GM19467 (cell line): ENCODE results near the gene KLRD1.
"Not testable (repeated sequence)": the region's sequence is repeated elsewhere in the genome, so short reads cannot be mapped to it uniquely, and the experiment has no call there.

Experiments used
- ATAC-seq: cut with Tn5 transposase; IDR thresholded peaks from one replicate; pipeline ENCODE4 v1.9.1; 2021; ENCODE audit warnings: mild to moderate bottlenecking, moderate library complexity; ENCODE audit not compliant: unreplicated experiment

Gene KLRD1

DNA sequence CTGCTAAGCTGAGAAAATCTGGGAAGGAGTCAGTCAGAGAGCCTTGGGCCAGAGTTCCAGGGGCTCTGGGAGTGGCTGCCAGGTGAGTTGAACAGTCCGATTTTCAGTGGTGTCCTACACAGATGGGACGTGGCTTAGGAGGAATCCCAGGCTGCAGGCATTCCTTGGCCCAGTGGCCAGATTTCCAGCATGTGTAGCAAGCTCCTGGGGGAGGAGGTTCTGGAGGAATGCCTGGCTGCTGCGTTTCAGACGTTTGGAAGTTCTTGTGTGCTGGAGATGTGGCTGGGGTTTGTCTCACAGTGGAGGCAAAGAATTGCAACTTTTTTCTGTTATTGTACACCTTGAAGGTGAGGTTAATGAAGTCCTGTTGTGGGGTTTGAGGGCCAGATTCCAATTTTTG lies 28.5 kb downstream of the KLRD1 start:
- not testable (repeated sequence) for ATAC-seq

DNA sequence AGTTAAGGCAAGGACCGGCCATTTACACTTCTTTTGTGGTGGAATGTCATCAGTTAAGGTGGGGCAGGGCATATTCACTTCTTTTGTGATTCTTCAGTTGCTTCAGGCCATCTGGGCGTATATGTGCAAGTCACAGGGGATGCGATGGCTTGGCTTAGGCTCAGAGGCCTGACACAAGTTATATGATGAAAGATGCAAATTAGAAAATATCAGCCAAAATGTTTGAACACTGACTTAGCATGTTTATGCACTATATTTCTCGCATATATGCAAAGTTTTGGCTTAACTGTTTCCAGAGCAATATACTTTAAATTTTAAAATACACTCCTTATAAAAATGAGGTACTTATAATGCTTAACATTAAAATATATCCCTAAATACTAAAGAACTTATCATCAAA lies 30.8 kb downstream of the KLRD1 start:
- not testable (repeated sequence) for ATAC-seq

DNA sequence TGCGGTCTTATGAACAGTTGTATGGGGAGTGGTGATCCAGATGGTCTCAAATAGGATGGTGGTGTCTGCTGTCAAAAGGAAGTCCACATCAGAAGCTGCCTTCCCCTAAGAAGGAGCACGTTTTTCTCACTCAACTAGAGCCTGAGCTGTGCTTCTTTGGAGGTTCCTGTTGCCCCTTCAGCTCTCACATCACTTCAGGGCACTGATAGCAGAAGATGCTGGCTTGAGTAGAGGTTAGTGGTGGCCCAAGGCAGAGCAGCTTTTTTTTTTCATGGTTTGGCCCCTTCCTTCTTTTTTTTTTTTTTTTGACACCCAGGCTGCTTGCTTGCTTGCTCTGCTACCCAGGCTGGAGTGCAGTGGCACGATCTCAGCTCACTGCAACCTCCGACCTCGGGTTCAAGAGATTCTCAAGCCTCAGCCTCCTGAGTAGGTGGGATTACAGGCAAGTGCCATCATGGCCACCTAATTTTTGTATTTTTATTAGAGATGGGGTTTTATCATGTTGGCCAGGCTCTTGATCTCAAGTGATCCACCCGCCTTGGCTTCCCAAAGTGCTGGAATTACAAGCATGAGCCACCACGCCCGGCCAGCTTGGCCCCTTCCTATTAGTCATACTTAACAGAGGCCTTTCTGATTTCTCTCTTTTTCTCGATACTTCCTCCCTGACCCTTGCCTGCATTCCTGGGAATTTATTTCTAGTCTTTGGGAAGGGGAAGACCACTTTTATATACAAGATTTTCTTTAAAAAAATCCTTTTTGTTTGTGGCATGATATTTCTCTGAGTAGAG lies 31.6 kb downstream of the KLRD1 start:
- ATAC-seq: no peak

DNA sequence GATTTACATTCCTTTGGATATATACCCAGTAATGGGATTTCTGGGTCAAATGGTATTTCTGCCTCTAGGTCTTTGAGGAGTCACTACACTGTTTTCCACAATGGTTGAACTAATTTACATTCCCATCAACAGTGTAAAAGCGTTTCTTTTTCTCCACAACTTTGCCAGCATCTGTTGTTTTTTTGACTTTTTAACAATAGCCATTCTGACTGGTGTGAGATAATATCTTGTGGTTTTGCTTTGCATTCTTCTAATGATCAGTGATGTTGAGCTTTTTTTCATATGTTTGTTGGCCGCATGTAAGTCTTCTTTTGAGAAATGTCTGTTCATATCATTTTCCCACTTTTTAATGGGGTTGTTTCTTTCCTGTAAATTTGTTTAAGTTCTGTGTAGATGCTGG lies 33.3 kb downstream of the KLRD1 start:
- ATAC-seq: not testable (repeated sequence)

DNA sequence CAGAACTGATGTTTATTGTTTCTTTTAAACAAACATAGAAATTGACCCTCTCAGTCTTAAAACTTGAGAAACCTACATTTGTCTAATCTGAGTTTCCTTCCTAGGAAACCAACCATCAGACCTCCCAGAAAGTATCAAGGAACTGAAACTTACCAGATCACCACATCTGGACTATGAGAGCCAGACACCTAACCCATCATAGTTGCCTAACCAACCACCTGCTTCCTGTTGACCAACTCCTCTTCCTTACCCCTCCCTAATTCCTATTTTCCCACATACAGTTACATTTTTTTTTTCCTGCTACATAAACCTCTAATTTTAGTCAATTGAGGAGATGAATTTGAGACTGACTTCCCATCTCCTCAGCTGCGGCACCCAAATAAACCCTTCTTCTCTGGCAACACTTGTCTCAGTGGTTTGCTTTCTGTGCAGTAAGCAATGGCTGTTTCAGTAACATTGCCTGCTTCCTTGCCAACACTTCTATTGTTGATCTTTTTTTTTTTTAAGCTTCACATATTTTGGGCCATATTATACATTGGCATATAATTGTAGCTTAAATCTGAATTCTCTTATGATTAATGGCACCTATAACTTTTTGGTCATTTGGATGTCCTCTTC lies 34.3 kb downstream of the KLRD1 start:
- no peak for ATAC-seq

DNA sequence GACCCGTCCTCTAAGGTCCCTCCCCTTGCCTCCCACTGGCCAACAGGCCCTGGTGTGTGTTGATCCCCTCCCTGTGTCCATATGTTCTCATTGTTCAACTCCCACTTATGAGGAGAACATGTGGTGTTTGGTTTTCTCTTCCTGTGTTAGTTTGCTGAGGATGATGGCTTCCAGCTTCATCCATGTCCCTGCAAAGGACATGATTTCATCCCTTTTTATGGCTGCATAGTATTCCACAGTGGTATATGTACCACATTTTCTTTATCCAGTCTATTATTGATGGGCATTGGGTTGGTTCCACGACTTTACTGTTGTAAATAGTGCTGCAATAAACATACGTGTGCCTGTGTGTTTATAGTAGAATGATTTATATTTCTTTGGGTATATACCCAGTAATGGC lies 43.8 kb downstream of the KLRD1 start:
- ATAC-seq: not testable (repeated sequence)

DNA sequence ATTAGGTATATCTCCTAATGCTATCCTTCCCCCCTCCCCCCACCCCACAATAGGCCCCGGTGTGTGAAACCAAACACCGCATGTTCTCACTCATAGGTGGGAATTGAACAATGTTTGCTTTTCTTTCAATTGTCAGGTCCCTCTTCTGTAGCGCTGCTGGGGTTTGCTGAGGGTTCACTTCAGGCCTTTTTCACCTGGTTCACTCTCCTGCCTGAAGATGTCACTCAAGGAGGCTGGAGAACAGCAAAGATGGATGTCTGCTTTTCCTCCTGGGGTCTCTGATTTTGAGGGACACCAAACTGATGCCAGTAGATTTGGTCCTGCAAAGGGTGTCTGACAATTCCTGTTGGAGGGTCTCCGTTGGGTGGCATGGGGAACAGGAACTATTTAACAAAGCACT lies 46.4 kb downstream of the KLRD1 start:
- no peak for ATAC-seq

DNA sequence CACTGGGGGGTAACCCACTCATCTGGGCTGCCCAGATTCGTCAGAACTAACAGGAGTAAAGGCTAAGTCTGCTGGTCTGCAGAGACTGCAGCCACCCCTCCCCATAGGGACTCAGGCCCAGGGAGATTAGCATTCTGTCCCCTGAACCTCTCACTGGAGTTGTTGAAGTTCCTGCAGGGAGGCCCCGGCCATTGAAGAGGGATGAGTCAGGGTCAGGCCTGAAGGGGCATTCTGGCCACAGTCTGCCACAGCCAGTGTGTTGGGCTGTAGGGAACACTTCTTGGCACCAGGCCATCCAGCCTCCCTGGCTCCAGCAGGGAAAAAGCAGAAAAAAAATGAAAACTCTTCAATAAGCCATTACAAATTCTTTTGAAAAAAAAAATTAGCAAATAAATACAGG lies 46.8 kb downstream of the KLRD1 start:
- ATAC-seq: no peak

DNA sequence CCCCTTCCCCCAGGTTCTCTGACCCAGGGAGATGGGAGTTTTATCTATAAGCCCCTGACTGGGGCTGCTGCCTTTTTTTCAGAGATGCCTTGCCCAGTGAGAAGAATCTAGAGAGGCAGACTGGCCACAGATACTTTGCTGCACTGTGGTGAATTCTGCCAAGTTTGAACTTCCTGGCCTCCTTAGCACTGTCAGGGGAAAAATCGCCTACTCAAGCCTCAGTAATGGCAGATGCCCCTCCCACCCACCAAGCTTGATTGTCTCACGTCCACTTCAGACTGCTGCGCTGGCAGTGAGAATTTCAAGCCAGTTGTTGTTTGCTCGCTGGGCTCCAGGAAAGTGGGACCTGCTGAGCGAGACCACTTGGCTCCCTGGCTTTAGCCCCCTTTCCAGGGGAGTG lies 50.5 kb downstream of the KLRD1 start:
- no peak for ATAC-seq

DNA sequence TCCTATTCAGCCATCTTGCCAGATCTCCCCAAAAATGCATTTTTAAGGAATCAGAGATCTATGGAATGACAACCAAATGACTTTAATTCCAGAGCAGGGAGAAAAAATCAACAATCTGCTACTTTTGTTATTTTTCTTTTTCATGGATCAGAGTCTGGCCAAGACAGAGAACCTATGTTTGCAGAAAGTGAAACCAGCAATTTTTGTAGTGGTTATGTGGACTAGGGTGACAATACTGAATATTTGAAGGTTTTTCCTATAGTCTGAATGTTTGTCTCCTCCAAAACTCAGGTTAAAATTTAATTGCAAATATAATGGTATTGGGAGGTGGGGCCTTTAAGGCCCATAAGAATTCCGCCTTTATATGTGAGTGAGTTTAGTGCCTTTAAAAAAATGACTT lies 51.3 kb downstream of the KLRD1 start:
- no peak for ATAC-seq

DNA sequence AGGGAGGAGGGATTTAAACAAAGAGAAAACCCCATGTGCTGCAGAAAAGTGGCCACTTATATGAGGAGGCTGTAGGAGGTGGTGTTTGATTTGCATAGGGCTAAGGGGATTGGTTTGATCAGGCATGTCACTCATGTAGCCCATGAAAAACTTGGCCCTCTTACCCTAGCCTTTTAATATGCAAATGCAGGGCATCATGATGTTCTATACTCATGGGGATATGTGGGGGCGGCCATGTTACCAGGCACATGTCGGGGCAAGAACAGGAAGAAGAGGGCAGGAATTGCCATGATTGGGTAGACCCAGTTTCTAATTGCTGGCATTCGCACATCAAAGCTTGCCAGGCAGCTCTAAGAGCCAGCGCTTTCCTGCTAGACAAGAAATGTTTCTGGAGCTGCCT lies 53.4 kb downstream of the KLRD1 start:
- no peak for ATAC-seq

DNA sequence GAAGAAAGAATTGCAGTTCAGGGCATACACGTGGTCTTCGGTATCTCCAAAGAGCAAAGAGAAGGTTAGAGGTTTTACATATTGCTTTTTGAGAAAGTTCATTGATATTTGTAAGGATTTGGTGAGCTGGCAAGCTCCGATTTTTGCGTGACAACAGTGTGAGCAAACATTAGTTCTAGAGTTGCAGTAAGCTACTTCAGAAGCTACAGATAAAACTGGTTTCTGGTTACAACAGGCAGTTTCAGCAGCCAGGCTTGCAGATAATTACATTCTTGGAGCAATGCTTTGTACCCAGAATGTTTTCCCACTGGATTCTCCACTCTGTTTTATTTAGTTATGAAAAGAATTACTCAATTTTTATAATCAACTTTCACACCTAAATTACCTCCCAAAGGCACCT lies 54.0 kb downstream of the KLRD1 start:
- ATAC-seq: no peak

DNA sequence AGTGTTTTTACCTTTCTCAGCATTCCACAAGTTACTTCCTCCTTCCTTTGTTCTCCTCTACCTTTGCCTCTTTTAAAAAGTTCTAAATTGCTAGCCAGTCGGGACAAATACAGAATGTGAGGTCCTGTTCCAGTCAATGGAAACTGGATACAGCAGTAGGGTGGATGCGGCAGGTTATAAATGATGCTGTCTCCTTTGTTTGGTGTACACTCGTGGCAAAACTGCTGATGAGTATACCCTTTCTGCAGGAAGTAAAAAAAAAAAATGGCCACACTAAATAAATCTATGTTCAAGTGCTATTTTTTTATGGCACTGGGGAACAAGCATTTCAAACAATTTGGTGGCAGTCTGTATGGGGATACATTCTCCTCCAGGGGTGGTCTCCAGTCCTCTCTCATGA lies 54.7 kb downstream of the KLRD1 start:
- no peak for ATAC-seq

DNA sequence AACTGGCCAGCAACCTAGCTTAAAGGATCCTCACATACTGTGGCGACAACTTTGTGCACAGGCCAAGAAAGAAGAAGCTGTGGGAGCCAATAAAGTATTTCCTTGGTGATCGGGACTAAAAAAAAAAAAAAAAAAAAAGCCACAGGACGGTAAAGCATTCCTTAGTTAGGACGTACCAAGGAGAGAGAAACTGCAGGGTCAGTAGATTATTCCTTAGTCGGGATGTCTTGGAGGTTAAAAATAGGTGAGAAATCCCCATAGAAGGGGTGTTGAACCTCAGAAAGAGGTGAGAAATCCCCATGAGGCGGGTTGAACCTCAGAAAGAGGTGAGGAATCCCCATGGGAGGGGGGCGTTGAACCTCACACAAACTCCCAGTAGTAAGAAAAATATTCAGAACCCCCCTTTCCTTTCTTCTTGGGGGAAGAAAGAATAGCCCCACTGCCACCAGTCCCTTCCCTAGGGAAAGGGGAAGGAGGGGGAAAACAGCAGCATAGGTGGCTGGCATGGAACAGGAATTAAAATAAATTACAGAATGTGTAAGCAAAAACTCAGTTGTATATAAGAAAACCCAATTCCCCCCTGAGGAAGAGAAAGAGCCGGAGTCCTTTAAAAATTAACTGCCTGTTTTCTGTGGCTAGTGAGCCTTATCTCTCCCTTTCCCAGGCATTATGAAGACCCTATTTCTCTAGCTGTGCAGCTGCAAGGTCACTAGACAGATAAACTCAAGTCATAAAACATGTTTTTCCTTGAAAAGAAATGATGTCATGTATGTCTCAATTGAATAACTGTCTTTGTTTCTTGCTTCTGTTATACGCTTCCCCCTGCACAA lies 55.4 kb downstream of the KLRD1 start:
- ATAC-seq: no peak

DNA sequence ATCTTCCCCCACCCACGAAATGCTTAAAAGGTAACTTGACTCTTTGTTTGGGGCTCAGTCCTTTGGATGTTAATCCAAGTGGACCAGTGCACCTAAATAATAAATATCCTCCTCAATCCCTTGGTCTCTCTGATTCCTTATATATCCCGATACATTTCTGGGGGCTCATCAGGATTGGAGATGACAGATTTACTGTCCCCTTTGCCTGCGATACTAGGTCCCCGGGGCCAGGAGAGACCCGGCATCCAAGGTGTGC lies 55.9 kb downstream of the KLRD1 start:
- ATAC-seq: no peak

DNA sequence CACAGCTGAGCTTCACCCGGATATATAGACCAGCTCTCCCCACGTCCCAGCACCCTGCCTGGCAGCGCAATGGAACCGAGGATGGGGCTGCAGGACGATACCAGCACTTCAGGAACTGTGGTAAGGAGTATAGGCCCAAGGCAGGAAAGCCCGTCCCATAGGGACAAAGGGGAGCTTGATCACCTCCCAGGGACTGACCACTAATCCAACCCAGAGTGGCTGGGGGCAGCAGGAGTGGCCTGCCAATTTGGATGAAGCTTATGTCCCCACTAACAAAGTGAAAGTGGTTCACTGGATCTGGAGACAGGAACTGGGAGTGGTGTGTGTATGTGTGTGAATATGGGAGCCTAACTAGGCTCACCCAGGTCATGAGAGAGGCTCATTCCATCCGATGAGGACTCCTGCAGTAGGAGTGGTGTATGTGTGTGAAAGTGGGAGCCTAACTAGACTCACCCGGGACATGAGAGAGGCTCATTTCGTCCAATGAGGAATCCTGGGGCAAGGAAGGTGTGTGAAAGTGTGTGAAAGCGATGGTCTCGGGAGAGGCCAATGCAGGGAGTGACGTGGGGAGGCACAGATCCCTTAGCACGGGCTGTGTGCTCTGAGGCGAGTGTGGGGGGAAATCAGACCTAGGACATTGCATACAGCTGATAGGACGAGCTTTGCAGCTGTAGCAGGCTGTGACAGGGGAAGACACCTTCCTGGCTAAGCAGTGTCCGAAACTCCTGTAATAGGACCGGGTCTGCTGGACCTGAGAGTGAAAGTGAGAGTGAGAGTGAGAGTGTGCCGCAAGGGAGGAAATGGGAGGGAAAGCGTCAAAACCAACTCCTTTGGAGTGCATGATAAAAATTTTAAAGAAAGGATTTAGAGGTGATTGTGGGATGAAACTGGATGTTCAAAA lies 56.5 kb downstream of the KLRD1 start:
- peak; percentile 84 for ATAC-seq

DNA sequence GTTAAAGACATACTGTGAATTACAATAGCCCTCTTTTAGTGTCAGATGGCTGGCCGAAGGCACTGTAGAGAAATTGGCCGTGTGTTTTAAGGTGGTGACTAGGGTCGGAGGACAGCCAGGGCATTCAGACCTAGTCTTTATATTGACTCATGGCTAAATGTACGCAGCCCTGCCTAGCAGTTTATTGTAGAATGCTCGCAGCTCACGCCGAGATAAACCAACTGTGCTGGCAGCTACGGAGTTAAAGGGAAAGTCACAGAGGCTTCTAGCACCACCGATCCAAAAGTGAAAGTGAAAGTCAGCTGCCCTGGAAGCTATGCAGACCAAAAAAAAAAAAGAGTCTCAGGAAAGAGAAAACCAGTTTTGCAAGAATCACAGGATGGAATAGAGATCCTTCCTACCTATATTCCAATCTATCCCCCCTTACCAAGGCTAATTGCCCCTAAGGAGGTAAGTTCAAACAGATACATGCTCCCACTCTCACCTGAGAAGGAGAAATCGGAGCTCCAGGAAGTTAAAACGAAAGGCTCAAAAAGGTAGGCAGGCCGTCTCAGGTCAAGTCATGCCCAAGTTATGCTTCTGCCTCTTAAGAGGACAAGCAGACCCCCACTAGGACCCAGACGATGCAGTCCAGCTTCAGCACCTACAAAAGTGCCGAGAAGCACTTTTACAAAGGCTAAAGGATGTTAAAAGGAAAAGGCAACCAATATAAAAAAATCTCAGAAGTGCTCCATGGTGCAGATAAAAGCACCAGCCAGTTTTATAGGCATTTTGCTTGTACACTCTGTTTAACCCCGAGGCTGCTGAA lies 57.3 kb downstream of the KLRD1 start:
- peak; percentile 25 for ATAC-seq

DNA sequence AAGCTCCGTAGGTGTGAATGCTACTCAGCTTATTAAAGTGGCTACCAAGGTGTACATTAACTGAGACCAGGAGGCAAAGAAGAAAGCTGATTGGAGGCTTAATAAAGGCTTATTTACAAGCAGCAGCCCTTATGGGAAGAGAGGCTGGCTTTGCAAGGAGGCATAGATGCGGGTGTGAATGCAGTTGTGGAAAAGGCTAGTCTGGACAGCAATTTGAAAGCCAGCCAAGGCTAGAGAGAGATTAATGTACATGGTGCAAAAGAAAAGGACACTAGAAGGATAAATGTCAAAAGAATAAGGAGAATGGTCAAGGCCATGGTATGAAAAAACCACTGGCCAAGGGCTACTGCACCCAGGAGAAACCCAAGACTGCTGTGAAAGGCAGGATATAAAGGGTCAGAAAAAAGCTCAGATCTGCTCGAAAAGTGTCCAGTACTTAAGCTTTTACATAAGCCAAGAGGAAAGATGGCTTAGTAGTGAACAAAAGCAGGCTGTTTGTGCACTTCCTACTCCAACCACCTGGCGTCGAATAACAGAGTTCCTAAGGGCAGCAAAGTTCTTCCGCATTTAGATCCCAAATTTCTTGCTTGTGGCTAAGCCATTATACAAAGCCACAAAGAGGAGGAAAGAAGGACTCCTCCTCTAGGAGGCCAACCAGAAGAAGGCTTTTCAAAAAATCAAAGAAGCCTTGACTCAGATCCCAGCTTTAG lies 58.2 kb downstream of the KLRD1 start:
- ATAC-seq: no peak

DNA sequence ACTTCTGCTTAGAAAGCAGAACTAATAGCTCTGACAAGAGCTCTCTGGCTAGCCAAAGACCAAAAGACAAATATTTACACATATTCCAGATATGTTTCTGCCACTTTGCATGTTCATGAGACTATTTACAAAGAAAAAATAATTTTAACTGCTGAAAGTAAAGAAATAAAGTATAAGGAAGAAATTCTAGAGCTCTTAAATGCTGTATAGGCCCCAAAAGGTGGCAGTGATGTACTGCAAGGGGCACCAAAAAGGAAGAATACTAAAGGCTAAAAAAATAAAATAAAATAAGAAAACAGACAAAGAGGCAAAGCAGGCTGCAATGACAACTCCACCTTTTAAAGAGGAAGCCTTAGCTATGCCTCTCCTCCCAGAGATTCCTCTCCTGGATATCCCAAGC lies 59.2 kb downstream of the KLRD1 start:
- no peak for ATAC-seq

DNA sequence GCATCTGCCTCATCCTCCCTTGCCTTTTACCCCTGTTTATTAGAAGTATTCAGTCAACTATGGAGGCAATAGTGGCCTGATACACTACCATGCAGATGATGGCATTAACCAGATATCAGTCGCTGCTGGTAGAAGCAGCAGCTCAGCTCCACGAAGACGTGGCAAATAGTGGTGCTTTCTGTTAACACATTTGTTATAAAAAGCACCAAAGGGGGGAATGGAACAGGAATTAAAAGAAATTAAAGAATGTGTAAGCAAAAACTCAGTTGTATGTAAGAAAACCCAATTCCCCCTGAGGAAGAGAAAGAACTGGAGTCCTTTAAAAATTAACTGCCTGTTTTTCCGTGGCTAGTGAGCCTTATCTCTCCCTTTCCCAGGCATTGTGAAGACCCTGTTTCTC lies 60.0 kb downstream of the KLRD1 start:
- not testable (repeated sequence) for ATAC-seq
